Neural progenitor cell (in vitro differentiated cells): Measurements from ENCODE around the gene BTG4. TPM values are rescaled to one million over a fixed set of nuclear protein-coding genes. Genes with fewer than 3 reads are reported as not detected.

Experiments
- DNase-seq: peaks from one replicate; pipeline ENCODE4 v3.0.0-alpha.2; 2016; ENCODE audit warnings: low spot score
- H2AFZ ChIP-seq: fragments of 200-600 bp; sonication (generic); replicated peaks from 2 replicates; pipeline ENCODE4 v1.6.1; 2016; ENCODE audit warnings: antibody characterized with exemption
- H3F3A ChIP-seq: fragments of 200-600 bp; sonication (generic); 2 replicates; pipeline ENCODE4 v1.6.1; 2016; ENCODE audit warnings: antibody characterized with exemption, low read depth
- H3K27ac ChIP-seq: fragments of 200-600 bp; sonication (generic); 2 replicates; pipeline ENCODE4 v1.5.1; 2016; ENCODE audit warnings: mild to moderate bottlenecking
- H3K27me3 ChIP-seq: fragments of 200-600 bp; sonication (generic); 2 replicates; pipeline ENCODE4 v1.6.1; 2016; ENCODE audit warnings: mild to moderate bottlenecking, moderate library complexity
- H3K36me3 ChIP-seq: fragments of 200-600 bp; sonication (generic); 2 replicates; pipeline ENCODE4 v1.5.1; 2016
- H3K4me1 ChIP-seq: fragments of 200-600 bp; sonication (generic); 2 replicates; pipeline ENCODE4 v1.6.1; 2016; ENCODE audit warnings: mixed run types
- H3K4me2 ChIP-seq: fragments of 200-600 bp; sonication (generic); 2 replicates; pipeline ENCODE4 v1.6.1; 2016
- H3K4me3 ChIP-seq: fragments of 200-600 bp; sonication (generic); 2 replicates; pipeline ENCODE4 v1.5.1; 2016
- H3K79me2 ChIP-seq: fragments of 200-600 bp; sonication (generic); 2 replicates; pipeline ENCODE4 v1.6.1; 2016; ENCODE audit warnings: low read depth
- H3K9ac ChIP-seq: fragments of 200-600 bp; sonication (generic); 2 replicates; pipeline ENCODE4 v1.6.1; 2016
- H3K9me3 ChIP-seq: fragments of 200-600 bp; sonication (generic); 2 replicates; pipeline ENCODE4 v1.5.1; 2016; ENCODE audit warnings: low read depth
- H4K20me1 ChIP-seq: fragments of 200-600 bp; sonication (generic); 2 replicates; pipeline ENCODE4 v1.6.1; 2016; ENCODE audit warnings: low read depth
- H3K27ac Mint-ChIP-seq: 3 replicates; pipeline ENCODE4 v1.8.0; 2021; ENCODE audit warnings: mixed read lengths
- H3K27me3 Mint-ChIP-seq: 2 replicates; pipeline ENCODE4 v1.8.0; 2022; ENCODE audit warnings: low read depth, mild to moderate bottlenecking, inconsistent platforms, moderate library complexity, mixed read lengths; ENCODE audit not compliant: insufficient read depth
- H3K36me3 Mint-ChIP-seq: 3 replicates; pipeline ENCODE4 v1.8.0; 2021; ENCODE audit warnings: mixed read lengths
- H3K4me1 Mint-ChIP-seq: 3 replicates; pipeline ENCODE4 v1.8.0; 2021; ENCODE audit warnings: mixed read lengths
- H3K4me3 Mint-ChIP-seq: 3 replicates; pipeline ENCODE4 v1.8.0; 2021; ENCODE audit warnings: mild to moderate bottlenecking, moderate library complexity, mixed read lengths
- H3K9me3 Mint-ChIP-seq: 3 replicates; pipeline ENCODE4 v1.8.0; 2020; ENCODE audit warnings: mixed read lengths
- EZH2 ChIP-seq: fragments of 200-600 bp; sonication (generic); IDR thresholded peaks from 2 replicates; pipeline ENCODE4 v1.6.1; 2017; ENCODE audit warnings: antibody characterized with exemption, mild to moderate bottlenecking, moderate library complexity
- EZH2phosphoT487 ChIP-seq: fragments of 200-600 bp; sonication (generic); IDR thresholded peaks from 2 replicates; pipeline ENCODE4 v1.6.1; 2017; ENCODE audit warnings: antibody characterized with exemption
- total RNA-seq: library from RNA; depleted of rRNA; stranded (reverse); fragments of >200 nt; gene quantifications from 2 replicates; pipeline ENCODE4 v1.2.3, GENCODE V29; 2015; ENCODE audit warnings: low replicate concordance
- TF ChIP-seq, protein P1 (sequence below): fragments of 200-600 bp; sonication (generic); IDR thresholded peaks from 2 replicates; pipeline ENCODE4 v1.5.1; 2017; ENCODE audit warnings: antibody characterized with exemption, mild to moderate bottlenecking

The BTG4 gene
- total RNA-seq, 1 donor from 2014 or later, result not detected

DNA sequence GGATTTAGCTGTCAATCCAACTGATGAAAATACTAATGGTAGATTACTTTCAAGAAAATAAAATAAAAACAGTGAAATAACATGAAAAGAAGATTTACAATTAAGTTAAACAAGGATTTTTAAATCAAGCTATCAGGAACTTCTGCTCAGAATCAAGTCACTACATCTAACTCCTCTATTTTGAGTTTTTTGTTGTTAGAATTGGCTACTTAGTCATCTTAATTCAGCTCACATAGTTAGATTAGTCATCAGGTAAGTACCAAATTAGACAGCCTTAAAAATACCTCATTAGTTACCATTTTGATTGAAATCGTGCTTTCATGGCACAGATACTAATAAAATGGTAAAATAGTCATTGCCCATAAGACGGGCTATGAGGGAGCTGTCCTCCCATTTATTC, 35.8 kb downstream of the BTG4 start:
- no peak overlapping the region for H3K9ac ChIP-seq
- H3F3A ChIP-seq, result no peaks in the 10 kb centered on the region
- no peaks in the 10 kb centered on the region for H3K36me3 ChIP-seq
- peaks cover 12% of the 10 kb centered on the region for H3K9me3 Mint-ChIP-seq
- no peak for DNase-seq
- no peak overlapping the region for H3K4me2 ChIP-seq
- no peaks in the 10 kb centered on the region for H3K9me3 ChIP-seq
- H3K4me3 ChIP-seq, result no peak overlapping the region
- no peak overlapping the region for H3K27ac Mint-ChIP-seq
- H3K4me1 Mint-ChIP-seq, result no peaks in the 10 kb centered on the region
- H3K27me3 ChIP-seq, result peaks cover 2% of the 10 kb centered on the region
- no peak overlapping the region for H3K4me3 Mint-ChIP-seq
- TF ChIP-seq, protein P1, sequence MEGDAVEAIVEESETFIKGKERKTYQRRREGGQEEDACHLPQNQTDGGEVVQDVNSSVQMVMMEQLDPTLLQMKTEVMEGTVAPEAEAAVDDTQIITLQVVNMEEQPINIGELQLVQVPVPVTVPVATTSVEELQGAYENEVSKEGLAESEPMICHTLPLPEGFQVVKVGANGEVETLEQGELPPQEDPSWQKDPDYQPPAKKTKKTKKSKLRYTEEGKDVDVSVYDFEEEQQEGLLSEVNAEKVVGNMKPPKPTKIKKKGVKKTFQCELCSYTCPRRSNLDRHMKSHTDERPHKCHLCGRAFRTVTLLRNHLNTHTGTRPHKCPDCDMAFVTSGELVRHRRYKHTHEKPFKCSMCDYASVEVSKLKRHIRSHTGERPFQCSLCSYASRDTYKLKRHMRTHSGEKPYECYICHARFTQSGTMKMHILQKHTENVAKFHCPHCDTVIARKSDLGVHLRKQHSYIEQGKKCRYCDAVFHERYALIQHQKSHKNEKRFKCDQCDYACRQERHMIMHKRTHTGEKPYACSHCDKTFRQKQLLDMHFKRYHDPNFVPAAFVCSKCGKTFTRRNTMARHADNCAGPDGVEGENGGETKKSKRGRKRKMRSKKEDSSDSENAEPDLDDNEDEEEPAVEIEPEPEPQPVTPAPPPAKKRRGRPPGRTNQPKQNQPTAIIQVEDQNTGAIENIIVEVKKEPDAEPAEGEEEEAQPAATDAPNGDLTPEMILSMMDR, result no peak
- TF ChIP-seq EZH2 (no peak), EZH2phosphoT487 (no peak)
- H3K27ac ChIP-seq, result no peak overlapping the region
- H3K27me3 Mint-ChIP-seq, result peaks cover 2% of the 10 kb centered on the region
- no peaks in the 10 kb centered on the region for H4K20me1 ChIP-seq
- no peaks in the 10 kb centered on the region for H3K4me1 ChIP-seq
- H3K36me3 Mint-ChIP-seq, result no peaks in the 10 kb centered on the region
- no peaks in the 10 kb centered on the region for H3K79me2 ChIP-seq
- H2AFZ ChIP-seq, result no peak overlapping the region

DNA sequence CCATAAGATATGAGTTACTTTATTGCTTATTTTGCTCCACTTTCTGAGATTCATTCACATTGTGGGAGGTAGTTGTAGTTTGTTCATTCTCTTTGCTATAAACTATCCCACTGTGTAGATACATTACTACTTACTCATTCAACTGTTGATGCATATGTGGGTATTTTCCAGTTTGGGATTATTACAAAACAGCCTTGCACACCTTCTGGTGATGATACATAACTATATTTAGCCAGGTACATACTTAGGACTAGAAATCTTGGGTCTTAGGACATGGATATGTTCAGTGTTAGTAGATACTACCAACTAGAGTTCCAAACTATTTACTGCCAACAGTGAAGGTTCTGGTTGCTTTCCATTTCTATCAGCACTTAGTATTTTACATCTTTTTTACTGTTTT, 37.8 kb downstream of the BTG4 start:
- no peak for TF ChIP-seq EZH2
- no peak for TF ChIP-seq EZH2phosphoT487
- TF ChIP-seq, protein P1, result no peak
- Mint-ChIP-seq H3K27me3 (peaks cover 4% of the 10 kb centered on the region), H3K27ac (no peak overlapping the region), H3K4me1 (peaks cover 4% of the 10 kb centered on the region), H3K36me3 (no peaks in the 10 kb centered on the region), H3K4me3 (no peak overlapping the region), H3K9me3 (peaks cover 7% of the 10 kb centered on the region)
- Histone ChIP-seq H3K9ac (no peak overlapping the region), H3K4me2 (no peak overlapping the region), H3F3A (no peaks in the 10 kb centered on the region), H3K9me3 (no peaks in the 10 kb centered on the region), H4K20me1 (no peaks in the 10 kb centered on the region), H2AFZ (no peak overlapping the region), H3K36me3 (no peaks in the 10 kb centered on the region), H3K4me1 (no peaks in the 10 kb centered on the region), H3K27ac (no peak overlapping the region), H3K79me2 (no peaks in the 10 kb centered on the region), H3K4me3 (no peak overlapping the region), H3K27me3 (no peaks in the 10 kb centered on the region)
- no peak for DNase-seq

DNA sequence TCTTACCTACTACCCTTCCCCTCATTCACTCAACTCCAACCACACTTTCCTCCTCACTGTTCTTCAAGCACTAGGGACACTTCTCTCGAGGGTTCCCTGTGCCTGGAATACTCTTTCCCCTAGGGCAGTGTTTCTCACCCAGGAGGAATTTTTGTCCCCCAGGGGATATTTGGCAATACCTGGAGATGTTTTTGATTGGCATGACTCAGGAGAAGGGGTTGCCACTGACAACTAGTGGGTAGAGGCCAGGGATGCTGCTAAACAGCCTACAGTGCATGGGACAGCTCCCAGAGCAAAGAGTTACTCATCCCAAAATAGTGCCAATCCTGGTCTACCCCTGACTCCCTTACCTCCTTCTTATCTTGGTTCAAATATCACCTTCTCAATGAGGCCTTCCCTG, 40.0 kb downstream of the BTG4 start:
- TF ChIP-seq EZH2phosphoT487 (no peak), EZH2 (no peak)
- TF ChIP-seq, protein P1, result no peak
- H3K4me1 ChIP-seq, result peaks cover 6% of the 10 kb centered on the region
- no peaks in the 10 kb centered on the region for H3F3A ChIP-seq
- H3K9ac ChIP-seq, result no peak overlapping the region
- no peaks in the 10 kb centered on the region for H3K36me3 Mint-ChIP-seq
- peaks cover 7% of the 10 kb centered on the region for H3K9me3 Mint-ChIP-seq
- no peak overlapping the region for H2AFZ ChIP-seq
- no peaks in the 10 kb centered on the region for H3K36me3 ChIP-seq
- no peak for DNase-seq
- no peaks in the 10 kb centered on the region for H3K79me2 ChIP-seq
- no peak overlapping the region for H3K4me3 ChIP-seq
- H3K4me1 Mint-ChIP-seq, result peaks cover 14% of the 10 kb centered on the region
- peaks cover 2% of the 10 kb centered on the region for H3K27me3 Mint-ChIP-seq
- H3K27ac Mint-ChIP-seq, result no peak overlapping the region
- no peak overlapping the region for H3K27ac ChIP-seq
- no peak overlapping the region for H3K4me2 ChIP-seq
- H3K9me3 ChIP-seq, result no peaks in the 10 kb centered on the region
- H3K27me3 ChIP-seq, result no peaks in the 10 kb centered on the region
- H4K20me1 ChIP-seq, result no peaks in the 10 kb centered on the region
- no peak overlapping the region for H3K4me3 Mint-ChIP-seq
